GM18519 (cell line): ENCODE measurements around the gene TNFSF9.
"Not testable (repeated sequence)": the region's sequence is repeated elsewhere in the genome, so short reads cannot be mapped to it uniquely, and the experiment has no call there.

Source experiments
- ATAC-seq: cut with Tn5 transposase; IDR thresholded peaks from one replicate; pipeline ENCODE4 v1.9.1; 2021; ENCODE audit warnings: mild to moderate bottlenecking, moderate library complexity; ENCODE audit not compliant: unreplicated experiment, low FRiP score

TNFSF9 gene

DNA sequence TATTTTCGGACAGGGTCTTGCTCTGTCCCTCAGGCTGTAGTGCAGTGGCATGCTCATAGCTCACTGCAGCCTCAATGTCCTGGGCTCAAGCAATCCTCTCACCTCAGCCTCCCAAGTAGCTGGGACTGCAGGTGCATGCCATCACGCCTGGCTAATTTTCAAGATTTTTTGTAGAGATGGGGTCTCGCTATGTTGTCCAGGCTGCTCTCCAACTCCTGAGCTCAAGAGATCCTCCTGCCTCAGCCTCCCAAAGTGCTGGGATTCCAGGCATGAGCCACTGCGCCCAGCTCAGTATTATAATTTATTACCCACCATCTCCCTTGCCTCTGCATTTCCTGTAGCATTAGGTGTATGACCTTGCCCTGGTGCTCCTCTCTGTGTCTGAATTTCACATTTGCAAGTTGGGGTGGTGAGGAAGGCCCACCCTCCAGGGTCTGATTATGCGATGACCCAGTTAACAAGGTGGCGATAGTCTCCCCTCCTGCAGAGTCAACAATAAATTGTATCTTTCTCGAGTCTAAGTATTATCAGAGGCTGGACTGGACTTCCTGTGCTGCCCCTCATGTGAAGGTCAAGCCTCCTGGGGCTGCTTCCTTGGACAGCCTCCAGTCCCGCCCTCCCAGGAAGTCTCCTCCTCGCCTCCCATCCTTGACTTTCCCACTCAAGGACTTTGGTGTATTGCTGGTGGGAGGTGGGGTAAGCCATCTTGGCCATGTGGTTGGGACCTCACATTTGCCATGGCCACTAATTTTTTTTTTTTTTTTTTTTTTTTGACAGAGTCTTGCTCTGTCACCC lies 27.2 kb upstream of the TNFSF9 start:
- no peak for ATAC-seq

DNA sequence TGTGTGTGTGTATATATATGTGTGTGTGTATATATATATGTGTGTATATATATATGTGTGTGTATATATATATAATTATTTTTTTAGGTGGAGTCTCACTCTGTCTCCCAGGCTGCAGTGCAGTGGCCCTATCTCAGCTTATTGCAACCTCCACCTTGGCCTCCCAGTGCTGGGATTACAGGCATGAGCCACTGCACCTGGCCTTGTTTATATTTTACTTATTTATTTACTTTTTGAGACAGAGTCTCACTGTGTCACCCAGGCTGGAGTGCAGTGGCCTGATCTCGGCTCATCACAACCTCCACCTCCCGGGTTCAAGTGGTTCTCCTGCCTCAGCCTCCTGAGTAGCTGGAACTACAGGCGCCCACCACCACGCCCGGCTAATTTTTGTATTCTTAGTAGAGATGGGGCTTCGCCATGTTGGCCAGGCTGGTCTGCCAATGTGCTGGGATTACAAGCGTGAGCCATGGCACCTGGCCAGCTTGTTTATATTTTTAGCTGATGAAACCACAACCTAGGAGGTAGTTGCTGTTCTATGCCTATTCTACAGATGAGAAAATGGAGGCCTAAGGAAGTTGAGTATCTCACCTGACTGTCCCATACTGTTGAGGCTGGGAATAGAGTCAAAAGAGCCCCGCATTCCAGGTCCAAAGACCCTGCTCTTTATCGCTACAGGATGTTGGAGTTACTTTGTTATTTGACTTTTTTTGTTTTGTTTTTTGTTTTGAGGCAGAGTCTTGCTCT lies 22.6 kb upstream of the TNFSF9 start:
- ATAC-seq, result not testable (repeated sequence)

DNA sequence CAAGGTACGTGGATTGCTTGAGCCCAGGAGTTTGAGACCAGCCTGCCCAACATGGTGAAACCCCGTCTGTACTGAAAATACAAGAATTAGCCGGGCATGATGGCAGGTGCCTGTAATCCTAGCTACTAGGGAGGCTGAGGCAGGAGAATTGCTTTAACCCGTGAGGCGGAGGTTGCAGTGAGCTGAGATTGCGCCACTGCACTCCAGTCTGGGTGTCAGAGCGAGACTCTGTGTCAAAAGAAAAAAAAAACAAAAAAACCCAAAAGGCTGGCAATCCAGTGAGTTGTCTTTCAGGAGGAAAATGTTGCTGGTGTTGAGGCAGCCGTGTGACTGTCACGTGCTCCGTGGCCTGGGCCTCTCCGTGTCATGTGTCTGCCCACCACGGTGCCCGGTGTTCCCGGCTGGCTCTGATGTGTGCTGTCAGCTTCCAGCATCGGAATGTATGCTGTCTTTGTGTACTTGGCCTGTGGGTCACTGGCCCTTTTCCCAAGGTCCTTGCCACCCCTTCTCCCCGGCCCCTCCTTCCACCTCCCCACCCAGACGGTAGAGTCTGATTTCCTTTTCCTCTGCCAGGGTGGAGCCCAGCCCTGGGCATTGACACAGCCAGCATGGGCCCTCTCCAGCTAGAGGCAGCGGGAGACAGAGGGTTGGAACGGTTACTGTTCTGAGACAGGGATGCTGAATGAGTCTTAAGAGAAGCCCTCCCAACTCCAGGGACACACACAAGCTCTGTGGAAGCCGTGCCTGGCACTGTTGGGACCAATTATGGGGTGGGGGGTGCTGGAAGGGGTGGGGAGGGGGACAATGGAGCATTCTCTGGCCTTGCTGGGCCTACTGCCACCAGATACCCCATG lies 21.5 kb upstream of the TNFSF9 start:
- ATAC-seq, result no peak

DNA sequence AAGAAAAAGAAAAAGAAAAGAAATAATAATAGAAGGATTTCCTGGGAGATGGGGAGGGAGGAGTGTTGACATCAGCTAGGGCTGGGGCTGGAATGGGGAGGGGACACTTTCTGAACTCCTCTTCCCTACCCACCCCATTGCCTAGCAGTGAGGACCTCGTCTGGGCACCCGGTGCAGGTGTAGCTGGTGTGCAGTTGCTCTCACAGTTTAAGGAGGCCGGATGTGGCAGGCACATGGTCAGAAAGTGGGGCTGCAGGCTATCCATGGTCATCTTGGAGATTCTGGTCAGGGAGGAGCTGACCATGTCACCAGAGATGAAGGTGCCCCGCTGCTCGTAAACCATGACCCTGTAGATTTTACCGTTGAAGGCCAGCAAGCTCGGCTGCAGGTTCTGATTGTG lies 20.2 kb upstream of the TNFSF9 start:
- no peak for ATAC-seq

DNA sequence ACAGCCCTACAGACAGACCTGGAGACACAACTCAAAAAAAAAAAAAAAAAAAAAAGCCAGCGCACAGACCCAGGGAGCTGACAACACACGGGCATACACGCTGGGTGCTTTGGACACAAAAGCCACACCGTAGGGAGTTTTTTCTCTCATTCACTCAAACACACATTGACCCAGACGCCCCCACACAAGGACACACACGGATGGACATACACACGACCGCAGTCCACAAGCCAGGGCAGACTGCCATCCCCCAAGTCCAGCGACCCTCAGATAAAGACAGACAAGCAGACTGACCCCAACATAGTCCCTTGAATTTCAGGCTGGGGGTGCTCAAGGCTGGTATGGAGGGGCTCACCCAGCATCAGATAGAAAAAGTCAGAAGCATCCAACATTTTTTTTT lies 16.7 kb upstream of the TNFSF9 start:
- no peak for ATAC-seq

DNA sequence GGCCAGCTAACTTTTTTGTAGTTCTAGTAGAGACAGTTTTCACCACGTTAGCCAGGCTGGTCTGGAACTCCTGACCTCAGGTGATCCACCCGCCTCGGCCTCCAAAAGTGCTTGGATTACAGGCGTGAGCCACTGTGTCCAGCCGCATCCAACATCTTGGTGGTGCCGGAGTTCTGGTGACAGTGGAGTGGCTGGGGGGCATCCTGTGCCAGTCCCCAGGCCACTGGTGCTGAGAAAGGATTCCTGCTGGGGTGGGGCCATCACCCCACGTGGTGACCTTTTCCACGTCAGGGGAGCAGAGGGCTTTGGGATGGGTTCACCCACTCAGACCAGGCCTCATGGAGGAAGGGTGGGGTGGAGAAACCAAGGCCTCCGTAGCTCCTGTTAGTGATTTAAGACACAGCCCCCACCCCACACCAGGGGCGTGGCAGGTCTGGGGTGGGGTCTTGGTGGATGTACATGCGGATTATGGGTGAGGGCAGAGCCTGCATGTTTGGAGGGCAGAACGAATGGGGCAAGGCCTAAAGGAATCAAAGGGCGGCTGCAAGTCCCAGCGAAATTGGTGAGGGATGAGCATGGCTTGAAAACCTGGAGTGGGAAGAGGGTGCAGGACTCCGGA lies 15.8 kb upstream of the TNFSF9 start:
- ATAC-seq, result no peak

DNA sequence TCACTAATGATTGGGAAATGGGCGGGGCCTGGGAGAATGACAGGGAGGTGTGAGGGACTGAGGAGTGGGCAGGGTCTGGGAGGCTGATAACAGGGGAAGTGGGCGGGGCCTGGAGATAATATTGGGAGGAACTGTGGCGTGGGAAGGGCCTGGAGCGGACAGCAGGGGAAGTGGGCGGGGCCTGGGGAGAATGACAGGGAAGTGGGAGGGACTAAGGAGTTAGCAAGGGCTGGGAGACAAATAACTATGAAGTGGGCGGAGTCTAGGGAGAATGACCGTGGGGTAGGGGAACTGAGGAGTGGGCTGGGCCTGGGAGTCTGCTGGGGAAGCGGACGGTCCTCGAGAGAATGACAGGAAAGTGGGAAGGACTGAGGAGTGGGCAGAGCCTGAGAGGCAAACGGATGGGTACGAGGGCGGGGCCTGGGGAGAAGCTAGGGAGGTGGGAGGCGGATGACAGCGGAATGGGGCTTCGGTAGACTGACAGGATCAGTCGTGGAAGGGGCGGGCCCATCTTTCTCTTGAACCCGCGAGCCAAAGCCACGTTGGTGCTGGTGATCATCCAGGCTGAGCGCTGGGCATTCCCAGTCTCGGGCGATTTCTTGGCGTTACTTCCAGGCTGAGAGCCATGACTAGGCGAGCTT lies 14.7 kb upstream of the TNFSF9 start:
- no peak for ATAC-seq

DNA sequence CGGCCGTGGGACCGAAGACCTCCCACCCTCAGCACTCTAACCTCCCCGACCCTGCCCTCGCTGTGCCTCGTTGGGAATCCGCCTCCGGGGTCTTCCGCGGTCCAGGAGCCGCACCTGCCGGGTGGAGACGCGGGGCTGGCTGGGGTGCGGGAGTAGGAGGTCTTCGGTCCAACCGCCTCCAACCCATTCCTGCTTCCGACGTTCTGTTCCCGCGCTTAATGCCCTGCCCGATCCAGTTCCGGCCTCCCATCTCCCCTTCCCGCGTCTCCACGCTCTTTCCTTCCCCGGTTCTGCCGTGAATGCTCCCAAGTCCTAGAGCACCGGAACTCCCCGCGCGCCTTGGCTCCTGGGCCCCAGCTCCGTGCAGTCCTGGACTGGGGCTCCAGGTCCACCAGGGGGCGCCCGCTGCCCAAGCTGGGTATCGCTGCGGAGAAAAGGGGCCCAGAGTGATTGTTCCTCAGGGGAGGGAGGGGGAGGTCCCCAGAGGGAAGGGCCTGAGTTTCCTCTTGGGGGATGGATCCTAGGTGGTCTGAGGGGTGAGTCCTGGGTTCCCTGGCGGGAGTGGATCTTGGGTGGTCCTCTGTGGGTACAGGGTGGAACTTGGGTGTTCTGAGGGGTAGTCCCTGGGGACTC lies 14.1 kb upstream of the TNFSF9 start:
- no peak for ATAC-seq

DNA sequence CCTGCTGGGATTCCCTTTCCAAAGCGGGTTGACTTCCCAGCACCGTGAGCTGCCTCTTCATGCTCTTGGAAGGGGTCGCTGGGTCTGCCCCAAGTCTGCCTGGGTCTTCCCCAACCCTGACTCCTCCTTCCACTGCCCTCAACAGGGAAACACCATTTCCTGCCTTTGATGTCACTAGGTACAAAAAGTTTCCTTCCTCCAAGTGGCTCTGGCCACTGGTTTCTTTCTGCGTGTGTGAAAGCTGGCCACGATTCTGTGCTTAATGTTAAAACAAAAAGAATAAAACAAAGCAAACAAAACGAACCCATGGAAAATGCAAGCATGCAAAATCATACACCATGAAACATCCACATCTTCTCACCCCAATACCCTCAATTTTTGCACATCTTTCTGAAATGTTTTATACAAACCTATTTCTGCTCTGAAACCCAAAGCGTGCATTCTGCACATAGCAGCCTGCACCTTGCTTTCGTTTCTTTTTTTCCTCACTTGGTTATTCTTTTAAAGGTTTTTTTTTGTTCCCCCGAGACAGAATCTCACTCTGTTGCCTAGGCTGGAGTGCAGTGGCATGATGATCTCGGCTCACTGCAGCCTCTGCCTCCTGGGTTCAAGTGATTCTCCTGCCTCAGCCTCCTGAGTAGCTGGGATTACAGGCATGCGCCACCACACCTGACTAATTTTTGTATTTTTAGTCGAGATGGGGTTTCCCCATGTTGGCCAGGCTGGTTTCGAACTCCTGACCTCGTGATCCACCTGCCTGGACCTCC lies 12.5 kb upstream of the TNFSF9 start:
- ATAC-seq, result no peak

DNA sequence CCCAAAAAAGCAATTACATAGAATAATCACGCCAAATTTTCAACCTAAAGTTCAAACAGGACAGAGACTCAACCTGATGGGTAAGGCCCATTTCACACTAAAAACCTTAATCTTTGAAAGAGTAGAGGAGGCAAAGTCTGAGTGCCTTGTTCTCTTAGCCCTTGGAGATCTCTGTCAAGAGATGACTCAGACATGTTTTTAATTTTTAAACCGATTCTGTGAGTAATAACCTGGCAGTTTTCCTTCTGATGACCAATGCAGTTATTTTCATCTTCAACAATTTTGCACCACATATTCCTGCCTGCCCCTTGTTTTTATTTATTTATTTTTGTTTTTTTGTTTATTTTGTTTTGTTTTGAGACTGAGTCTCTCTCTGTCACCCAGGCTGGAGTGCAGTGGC lies 11.5 kb upstream of the TNFSF9 start:
- no peak for ATAC-seq

DNA sequence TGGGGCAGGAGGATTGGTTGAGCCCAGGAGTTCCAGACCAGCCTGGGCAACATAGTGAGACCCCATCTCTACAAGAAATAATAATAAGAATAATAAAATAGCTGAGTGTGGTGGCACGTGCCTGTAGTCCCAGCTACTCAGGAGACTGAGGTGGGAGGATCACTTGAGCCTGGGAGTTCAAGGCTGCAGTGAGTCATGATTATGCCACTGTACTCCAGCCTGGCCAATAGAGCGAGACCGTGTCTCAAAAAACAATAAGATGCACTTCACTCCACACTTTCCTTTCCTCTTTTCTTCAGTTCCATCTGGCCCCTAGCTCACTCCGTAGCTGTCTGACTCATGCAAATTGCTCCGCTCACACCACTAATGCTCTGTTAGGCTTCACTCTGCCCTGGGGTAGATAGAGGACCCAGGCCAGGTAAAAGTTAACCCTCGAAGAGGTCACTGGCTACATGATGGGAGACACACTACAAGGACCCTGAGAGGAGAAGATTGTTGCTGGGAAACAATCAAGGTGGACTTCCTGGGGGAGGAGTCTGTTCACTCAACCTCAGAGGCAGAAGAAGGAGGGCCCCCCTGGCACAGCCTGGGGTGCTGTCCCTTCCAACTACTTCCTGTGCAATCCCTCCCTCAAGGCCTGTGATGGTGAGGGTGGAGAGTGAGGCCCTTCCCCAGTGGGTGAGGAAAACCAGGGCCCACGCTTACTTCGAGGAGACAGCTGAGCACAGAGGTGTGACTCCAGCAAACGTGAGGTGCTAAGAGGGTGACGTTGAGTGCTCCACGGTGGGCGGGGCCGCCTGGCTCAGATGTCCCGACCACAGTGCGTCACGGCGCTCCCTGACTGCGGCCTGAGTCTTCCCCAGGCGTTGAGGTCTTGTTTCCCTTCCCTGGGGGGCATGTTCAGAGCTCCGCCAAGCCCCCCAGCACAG lies 8.8 kb upstream of the TNFSF9 start:
- ATAC-seq, result peak; percentile 32

DNA sequence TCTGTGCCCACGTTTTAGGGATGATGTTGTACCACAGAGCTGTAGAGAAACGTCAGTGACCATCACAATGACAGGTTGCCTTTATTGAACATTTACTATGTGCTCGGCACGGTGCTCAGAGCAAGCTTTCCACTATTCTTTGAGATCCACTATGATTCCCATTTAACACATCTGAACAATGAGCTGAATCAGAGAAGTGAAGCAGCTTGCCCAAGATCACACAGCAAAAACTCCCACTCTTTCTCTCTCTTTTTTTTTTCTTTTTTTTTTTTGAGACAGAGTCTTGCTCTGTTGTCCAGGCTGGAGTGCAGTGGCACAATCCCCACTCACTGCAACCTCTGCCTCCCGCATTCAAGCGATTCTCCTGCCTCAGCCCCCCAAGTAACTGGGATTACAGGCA lies 8.1 kb upstream of the TNFSF9 start:
- ATAC-seq, result no peak

DNA sequence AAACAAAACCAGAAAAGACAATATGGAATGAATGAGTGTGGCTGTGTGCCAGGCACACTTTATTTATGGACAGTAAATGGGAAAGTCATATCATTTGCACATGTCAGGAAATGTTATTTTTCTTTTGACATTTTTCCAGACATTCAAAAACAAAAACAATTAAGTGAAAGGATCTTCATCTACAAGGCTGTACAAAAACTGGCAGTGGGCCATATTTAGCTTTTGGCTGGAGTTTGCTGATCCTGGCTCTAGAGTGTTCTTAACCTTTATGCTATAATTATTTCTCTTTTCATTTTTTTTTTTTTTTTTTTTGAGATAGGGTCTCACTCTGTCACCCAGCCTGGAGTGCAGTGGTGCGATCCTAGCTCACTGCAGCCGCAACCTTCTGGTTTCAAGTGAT lies 6.5 kb upstream of the TNFSF9 start:
- no peak for ATAC-seq

DNA sequence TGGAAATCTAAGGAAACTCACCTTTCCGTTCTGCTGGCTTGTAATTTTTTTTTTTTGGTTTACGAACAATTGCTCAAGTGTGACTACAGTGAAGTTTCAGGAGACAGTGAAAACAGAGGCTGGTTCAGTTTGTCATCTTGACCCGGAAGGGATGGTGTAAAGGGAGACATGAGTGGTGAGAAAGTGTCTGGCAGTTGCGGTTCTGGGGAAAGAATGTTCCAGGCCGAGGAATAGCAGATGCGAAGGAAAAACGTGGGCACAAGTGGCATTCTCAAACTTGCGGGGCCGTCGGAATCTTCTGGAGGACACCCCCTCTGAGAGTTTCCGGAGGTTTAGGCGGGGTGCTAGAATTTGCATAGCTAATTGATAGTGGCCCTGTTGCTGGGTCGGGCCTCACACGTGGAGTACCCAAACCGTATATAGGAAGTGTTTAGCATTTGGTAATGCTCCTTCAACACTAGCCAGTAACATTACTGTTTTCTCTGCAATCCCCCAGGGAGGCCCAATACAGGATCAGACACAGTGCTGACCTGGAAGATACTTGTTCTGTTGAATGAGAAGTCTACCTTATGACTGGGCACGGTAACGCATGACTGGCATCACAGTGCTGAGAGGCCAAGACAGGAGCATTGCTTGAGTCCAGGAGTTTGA lies 2.8 kb upstream of the TNFSF9 start:
- peak; percentile 38 for ATAC-seq

DNA sequence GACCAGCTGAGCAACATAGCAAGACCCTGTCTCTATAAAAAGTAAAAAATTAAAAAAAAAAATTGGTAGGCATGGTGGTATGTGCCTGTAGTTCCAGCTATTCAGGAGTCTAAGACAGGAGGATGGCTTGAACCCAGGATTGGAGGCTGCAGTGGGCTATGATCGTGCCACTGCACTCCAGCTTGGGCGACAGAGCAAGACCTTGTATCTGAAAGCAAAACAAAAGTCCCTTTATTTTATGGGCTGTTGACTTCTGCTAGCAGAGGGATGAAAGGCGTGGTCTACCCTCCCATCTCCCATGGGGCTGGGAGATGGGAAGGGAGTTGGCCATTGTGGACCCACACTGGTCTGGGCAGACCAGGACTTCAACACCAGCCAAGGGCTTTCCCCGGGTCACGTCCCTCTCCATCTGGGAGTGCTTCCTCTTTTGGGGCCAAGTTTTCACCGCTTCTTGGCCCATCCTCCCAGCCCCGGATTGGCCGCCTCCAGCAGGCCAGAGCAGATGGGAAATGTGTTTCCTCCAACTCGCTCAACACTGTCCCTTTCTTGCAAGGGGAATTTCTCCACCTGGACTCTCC lies 2.2 kb upstream of the TNFSF9 start:
- ATAC-seq, result no peak

DNA sequence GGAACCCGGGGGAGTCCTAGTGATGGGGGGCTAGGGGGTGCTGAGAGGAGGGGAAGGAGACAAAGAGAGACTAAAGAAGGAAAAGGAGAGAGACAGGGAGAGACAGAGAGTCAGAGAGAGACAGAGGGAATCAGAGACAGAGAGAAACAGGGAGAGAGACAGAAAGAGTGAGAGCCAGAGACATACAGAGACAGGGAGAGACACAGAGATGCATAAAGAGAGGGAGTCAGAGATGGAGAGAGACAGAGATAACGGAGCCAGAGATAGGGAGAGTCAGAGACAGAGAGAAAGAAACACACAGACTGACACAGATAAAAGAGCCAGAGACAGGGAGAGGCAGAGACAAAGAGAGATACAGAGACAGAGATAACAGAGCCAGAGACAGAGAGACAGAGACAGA lies 1.5 kb upstream of the TNFSF9 start:
- no peak for ATAC-seq

DNA sequence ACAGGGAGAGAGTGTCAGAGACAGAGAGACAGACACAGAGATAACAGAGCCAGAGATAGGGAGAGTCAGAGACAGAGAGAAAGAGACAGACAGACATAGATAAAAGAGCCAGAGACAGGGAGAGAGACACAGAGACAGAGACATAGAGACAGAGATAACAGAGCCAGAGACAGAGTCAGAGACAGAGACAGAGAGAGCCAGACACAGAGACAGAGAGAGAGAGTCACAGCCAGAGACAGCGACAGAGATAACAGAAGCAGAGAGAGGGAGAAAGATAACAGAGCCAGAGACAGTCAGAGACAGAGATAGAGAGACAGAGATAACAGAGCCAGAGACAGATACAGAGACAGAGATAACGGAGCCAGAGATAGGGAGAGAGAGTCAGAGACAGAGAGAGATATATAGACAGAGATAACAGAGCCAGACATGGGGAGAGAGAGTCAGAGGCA lies 865 bp upstream of the TNFSF9 start:
- ATAC-seq, result no peak
